ENCODE measurements around the gene LRRTM4. TPM values are rescaled to one million over a fixed set of nuclear protein-coding genes. Genes with fewer than 3 reads are reported as not detected.

Gene LRRTM4
- total RNA-seq, 6 donors from 2014 or later: 0.29 to 0.61 TPM; not detected in 4

DNA sequence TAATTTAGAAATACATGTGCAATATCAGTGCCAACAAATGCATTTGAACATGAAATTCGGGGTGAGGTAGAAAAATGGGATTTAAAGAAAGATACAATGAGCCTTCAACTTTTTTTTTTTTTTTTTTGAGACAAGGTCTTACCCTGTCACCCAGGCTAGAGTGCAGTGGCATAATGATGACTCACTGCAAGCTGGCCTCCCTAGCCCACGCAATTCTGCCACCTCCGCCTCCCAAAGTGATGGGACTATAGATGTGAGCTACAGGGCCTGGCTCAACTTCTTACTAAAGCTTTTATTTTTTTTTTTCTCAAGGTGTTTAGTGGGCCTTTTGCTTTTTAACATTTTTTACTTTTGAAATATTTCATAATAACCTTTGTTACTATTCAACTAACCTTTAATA is 365.6 kb downstream of the LRRTM4 start:
- Histone ChIP-seq H3K36me3 (no peaks in the 10 kb centered on the region), H3K4me3 (no peak overlapping the region), H3K27me3 (no peaks in the 10 kb centered on the region), H3K4me1 (no peaks in the 10 kb centered on the region), H3K27ac (no peak overlapping the region), H3K9me3 (no peaks in the 10 kb centered on the region)
- WGBS, 2 donors: 78 to 82% methylated on average over 3 of the region's 3 CpGs
- ATAC-seq (ENCODE audit: low FRiP score in 2 of 2) (no peak), DNase-seq (no peak)
- TF ChIP-seq POLR2AphosphoS5 (IDR thresholded peaks at IDR 0.05): no peak
- TF ChIP-seq, protein P1, sequence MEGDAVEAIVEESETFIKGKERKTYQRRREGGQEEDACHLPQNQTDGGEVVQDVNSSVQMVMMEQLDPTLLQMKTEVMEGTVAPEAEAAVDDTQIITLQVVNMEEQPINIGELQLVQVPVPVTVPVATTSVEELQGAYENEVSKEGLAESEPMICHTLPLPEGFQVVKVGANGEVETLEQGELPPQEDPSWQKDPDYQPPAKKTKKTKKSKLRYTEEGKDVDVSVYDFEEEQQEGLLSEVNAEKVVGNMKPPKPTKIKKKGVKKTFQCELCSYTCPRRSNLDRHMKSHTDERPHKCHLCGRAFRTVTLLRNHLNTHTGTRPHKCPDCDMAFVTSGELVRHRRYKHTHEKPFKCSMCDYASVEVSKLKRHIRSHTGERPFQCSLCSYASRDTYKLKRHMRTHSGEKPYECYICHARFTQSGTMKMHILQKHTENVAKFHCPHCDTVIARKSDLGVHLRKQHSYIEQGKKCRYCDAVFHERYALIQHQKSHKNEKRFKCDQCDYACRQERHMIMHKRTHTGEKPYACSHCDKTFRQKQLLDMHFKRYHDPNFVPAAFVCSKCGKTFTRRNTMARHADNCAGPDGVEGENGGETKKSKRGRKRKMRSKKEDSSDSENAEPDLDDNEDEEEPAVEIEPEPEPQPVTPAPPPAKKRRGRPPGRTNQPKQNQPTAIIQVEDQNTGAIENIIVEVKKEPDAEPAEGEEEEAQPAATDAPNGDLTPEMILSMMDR (IDR thresholded peaks at IDR 0.05): no peak
- no peak for TF ChIP-seq POLR2A (IDR thresholded peaks at IDR 0.05)
- TF ChIP-seq EP300 (IDR thresholded peaks at IDR 0.05): no peak

DNA sequence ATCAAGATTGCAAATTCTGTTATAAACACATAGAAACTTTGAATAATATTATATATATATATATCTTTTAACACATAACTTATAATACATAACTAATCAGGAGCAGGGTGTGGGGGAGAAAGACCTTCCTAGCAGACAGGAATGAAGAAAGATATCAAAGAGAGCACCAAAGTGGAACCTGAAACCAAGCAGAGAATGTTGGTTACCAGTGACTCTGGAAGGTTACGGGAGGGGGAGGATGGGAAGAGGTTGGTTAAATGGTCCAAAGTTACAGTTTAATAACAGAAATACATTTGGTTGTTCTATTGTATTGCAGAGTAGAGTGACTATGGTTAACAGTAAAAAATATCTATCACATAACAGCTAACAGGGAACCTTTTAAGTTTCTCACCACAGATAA is 366.7 kb downstream of the LRRTM4 start:
- H3K27me3 ChIP-seq: no peaks in the 10 kb centered on the region
- TF ChIP-seq, protein P1 (IDR thresholded peaks at IDR 0.05): no peak
- no peak for TF ChIP-seq POLR2A (IDR thresholded peaks at IDR 0.05)
- TF ChIP-seq POLR2AphosphoS5 (IDR thresholded peaks at IDR 0.05): no peak
- no peak for TF ChIP-seq EP300 (IDR thresholded peaks at IDR 0.05)
- WGBS, 2 donors: 92 to 93% methylated on average over 1 of the region's 1 CpG
- no peak overlapping the region for H3K4me3 ChIP-seq
- no peaks in the 10 kb centered on the region for H3K4me1 ChIP-seq
- H3K36me3 ChIP-seq: no peaks in the 10 kb centered on the region
- DNase-seq: no peak
- no peak for ATAC-seq (ENCODE audit: low FRiP score in 2 of 2)
- no peak overlapping the region for H3K27ac ChIP-seq
- H3K9me3 ChIP-seq: no peaks in the 10 kb centered on the region

DNA sequence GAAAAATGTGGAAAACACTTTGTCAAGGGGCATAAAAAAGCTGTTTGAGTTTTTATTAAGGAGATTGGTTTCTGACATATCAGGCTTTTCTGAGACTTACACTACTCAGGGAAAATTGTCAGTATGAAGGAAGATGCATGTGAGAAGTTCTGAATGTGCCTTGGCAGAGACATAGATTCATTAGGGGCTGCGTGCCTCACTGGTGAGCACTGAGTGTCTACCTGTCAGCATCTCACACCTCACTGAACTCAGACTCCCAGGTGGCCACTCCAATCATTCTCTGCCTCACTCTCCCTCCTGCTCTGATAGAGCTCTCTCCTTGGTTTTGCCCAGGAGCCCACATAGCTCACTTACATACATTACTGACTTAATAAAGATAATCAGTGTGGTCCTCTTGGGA is 372.6 kb downstream of the LRRTM4 start:
- DNase-seq: no peak

DNA sequence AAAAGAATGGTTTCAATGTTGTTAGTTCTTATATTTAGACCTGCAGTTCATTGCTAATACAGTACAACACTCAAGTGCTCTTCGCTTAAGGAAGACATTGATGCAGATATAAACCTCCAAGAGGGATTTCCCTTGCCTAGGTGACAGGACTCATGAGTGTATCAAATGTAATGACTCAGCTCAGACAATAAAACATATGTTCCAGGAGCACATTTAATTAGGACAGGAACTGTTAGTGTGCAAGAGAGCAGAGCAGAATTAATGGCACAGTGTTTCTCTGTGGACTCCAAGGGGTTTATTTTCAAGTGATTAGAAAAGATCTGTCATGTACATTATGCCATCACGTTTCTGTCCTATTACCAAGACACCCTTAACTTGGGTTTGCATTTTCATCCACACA is 375.0 kb downstream of the LRRTM4 start:
- no peak overlapping the region for H3K4me3 ChIP-seq
- no peaks in the 10 kb centered on the region for H3K9me3 ChIP-seq
- H3K27ac ChIP-seq: no peak overlapping the region
- H3K4me1 ChIP-seq: no peaks in the 10 kb centered on the region
- TF ChIP-seq POLR2A (IDR thresholded peaks at IDR 0.05) (no peak), EP300 (IDR thresholded peaks at IDR 0.05) (no peak), POLR2AphosphoS5 (IDR thresholded peaks at IDR 0.05) (no peak)
- TF ChIP-seq, protein P1 (IDR thresholded peaks at IDR 0.05): no peak
- H3K36me3 ChIP-seq: no peaks in the 10 kb centered on the region
- WGBS, 2 donors: 54 to 74% methylated on average over 2 of the region's 2 CpGs
- DNase-seq: no peak
- ATAC-seq (ENCODE audit: low FRiP score in 2 of 2): no peak
- H3K27me3 ChIP-seq: no peaks in the 10 kb centered on the region

More for the DNA sequence above, 372.6 kb downstream of the LRRTM4 start:
- WGBS, 2 donors: 84 to 92% methylated on average over 1 of the region's 1 CpG
- ATAC-seq (ENCODE audit: low FRiP score in 2 of 2): no peak
- no peaks in the 10 kb centered on the region for H3K36me3 ChIP-seq
- no peaks in the 10 kb centered on the region for H3K27me3 ChIP-seq
- H3K4me1 ChIP-seq: no peaks in the 10 kb centered on the region
- no peaks in the 10 kb centered on the region for H3K9me3 ChIP-seq
- H3K4me3 ChIP-seq: no peak overlapping the region
- TF ChIP-seq POLR2A (IDR thresholded peaks at IDR 0.05): no peak
- no peak for TF ChIP-seq POLR2AphosphoS5 (IDR thresholded peaks at IDR 0.05)
- no peak for TF ChIP-seq EP300 (IDR thresholded peaks at IDR 0.05)
- TF ChIP-seq, protein P1 (IDR thresholded peaks at IDR 0.05): no peak
- H3K27ac ChIP-seq: no peak overlapping the region

DNA sequence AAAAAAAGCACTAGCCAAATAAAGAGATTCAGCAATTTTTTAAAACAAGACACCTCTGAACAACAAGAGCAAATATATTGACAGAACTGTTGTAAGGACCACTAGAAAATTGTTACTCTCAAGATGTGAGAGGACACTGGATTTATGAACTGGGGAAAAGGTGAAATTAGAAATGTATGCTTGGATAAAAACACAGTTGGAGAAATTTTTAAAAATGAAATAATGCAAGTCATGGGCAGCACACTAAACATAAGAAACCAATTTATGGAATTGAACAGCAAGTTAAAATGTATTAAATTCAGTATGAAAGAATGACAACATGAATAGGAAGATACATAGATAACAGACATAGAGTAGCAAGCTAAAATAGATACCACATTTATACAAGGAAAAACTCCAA is 377.4 kb downstream of the LRRTM4 start:
- no peaks in the 10 kb centered on the region for H3K9me3 ChIP-seq
- H3K27ac ChIP-seq: no peak overlapping the region
- H3K4me3 ChIP-seq: no peak overlapping the region
- ATAC-seq (ENCODE audit: low FRiP score in 2 of 2): no peak
- H3K36me3 ChIP-seq: no peaks in the 10 kb centered on the region
- no peaks in the 10 kb centered on the region for H3K4me1 ChIP-seq
- H3K27me3 ChIP-seq: no peaks in the 10 kb centered on the region
- DNase-seq: no peak
- TF ChIP-seq, protein P1 (IDR thresholded peaks at IDR 0.05): no peak
- TF ChIP-seq POLR2AphosphoS5 (IDR thresholded peaks at IDR 0.05) (no peak), POLR2A (IDR thresholded peaks at IDR 0.05) (no peak), EP300 (IDR thresholded peaks at IDR 0.05) (no peak)

Measured in upper lobe of left lung (tissue), 6 donors.